ENCODE data around the gene MYCT1. TPM values are rescaled to one million over a fixed set of nuclear protein-coding genes. Genes with fewer than 3 reads are reported as not detected.
A peak's percentile ranks its signal among the peaks of the same experiment; 100 is the strongest.

The MYCT1 gene
- total and polyA plus RNA-seq, 2 experiments from 2014 or later: 1.9 to 2.5 TPM

- TF ChIP-seq ZNF462 (CRISPR knock-in tag; IDR thresholded peaks at IDR 0.05) (no peak), POLR2AphosphoS5 (IDR thresholded peaks at IDR 0.05; ENCODE audit: low read depth) (no peak), EZH2 (IDR thresholded peaks at IDR 0.05; ENCODE audit: low read depth, unreplicated experiment) (no peak), STAT1 (IDR thresholded peaks at IDR 0.05; ENCODE audit: unreplicated experiment) (no peak), ZNF114 (CRISPR knock-in tag; IDR thresholded peaks at IDR 0.05) (no peak), CREB1 (CRISPR knock-in tag; IDR thresholded peaks at IDR 0.05; ENCODE audit: low read depth) (no peak)
Measured at GRCh38 chr6:152673236-152673635, 24.5 kb upstream of the MYCT1 start (continued).

GRCh38 chr6:152680151-152680550 is 17.5 kb upstream of the MYCT1 start:
- no peaks in the 10 kb centered on the region for H3K27me3 ChIP-seq (ENCODE audit: insufficient read depth)
- H3K27ac ChIP-seq (ENCODE audit: low read depth): peak overlapping the region; percentile 95
- H3K4me3 Mint-ChIP-seq: no peak overlapping the region
- no peak overlapping the region for H3K4me3 ChIP-seq
- no peaks in the 10 kb centered on the region for H3K79me2 ChIP-seq (replicated peaks; ENCODE audit: insufficient read depth)
- peaks cover 9% of the 10 kb centered on the region for H3K27me3 Mint-ChIP-seq (ENCODE audit: insufficient read depth, low read depth, poor library complexity)
- no peaks in the 10 kb centered on the region for H3K9me2 ChIP-seq (ENCODE audit: insufficient read depth)
- DNase-seq (ENCODE audit: low spot score) (no peak), ATAC-seq (no peak)
- H3K4me1 ChIP-seq (ENCODE audit: insufficient read depth): peaks cover 47% of the 10 kb centered on the region
- no peaks in the 10 kb centered on the region for H3K36me3 Mint-ChIP-seq (ENCODE audit: low read depth)
- H3K36me3 ChIP-seq (ENCODE audit: insufficient read depth): no peaks in the 10 kb centered on the region
- peak overlapping the region; percentile 46; the same call in 1 of the 2 replicates for H3K4me2 ChIP-seq
- H2AFZ ChIP-seq: peak overlapping the region; percentile 64; the same call in 1 of the 2 replicates
- H4K20me1 ChIP-seq (replicated peaks; ENCODE audit: insufficient read depth): no peaks in the 10 kb centered on the region
- no peaks in the 10 kb centered on the region for H3F3A ChIP-seq (replicated peaks; ENCODE audit: low read depth)
- H3K4me1 Mint-ChIP-seq: peaks cover 39% of the 10 kb centered on the region
- peak overlapping the region; percentile 45; the same call in 1 of the 2 replicates for H3K27ac Mint-ChIP-seq
- no peaks in the 10 kb centered on the region; the same call in 2 of the 3 replicates for H3K9me3 Mint-ChIP-seq
- TF ChIP-seq EZH2 (IDR thresholded peaks at IDR 0.05; ENCODE audit: low read depth, unreplicated experiment): no peak
- TF ChIP-seq ZNF331 (CRISPR knock-in tag; IDR thresholded peaks at IDR 0.05; ENCODE audit: low read depth): no peak
- no peak for TF ChIP-seq REST (IDR thresholded peaks at IDR 0.05; ENCODE audit: unreplicated experiment)
- TF ChIP-seq EZH2phosphoT487 (IDR thresholded peaks at IDR 0.05; ENCODE audit: unreplicated experiment): no peak
